ENCODE results near the gene TKT. TPM values are rescaled to one million over a fixed set of nuclear protein-coding genes. Genes with fewer than 3 reads are reported as not detected.

The TKT gene
- total and polyA plus RNA-seq, 2 of the 8 experiments (the other 6 are each of a cell fraction or from before 2014, with no cell fraction given): 418 to 986 TPM

- Histone ChIP-seq H2AK5ac (ENCODE audit: low read depth, low read length) (no peak overlapping the region), H3K27ac (ENCODE audit: low read depth, low read length) (no peak overlapping the region), H3K36me3 (ENCODE audit: control insufficient read depth in 2 of 4, insufficient read depth in 4 of 4, low read length in 3 of 4) (peaks cover 6 to 23% (median 10%) of the 10 kb centered on the region in 4 experiments; a peak in 7 of 8 replicates), H2AFZ (ENCODE audit: low read length) (no peak overlapping the region), H2BK120ac (replicated peaks; ENCODE audit: low read depth, low read length) (no peak overlapping the region), H3K14ac (ENCODE audit: insufficient read length) (no peak overlapping the region), H4K8ac (ENCODE audit: extremely low read depth, insufficient read depth, low read length) (no peak overlapping the region), H3K23ac (ENCODE audit: insufficient read length) (no peak overlapping the region), H3K4me1 (replicated peaks in 1 of 4; ENCODE audit: control insufficient read depth in 3 of 4, insufficient read depth in 4 of 4, low read length in 3 of 4) (no peaks in the 10 kb centered on the region), H2BK20ac (ENCODE audit: low read length) (no peak overlapping the region), H3K27me3 (replicated peaks in 1 of 4; ENCODE audit: control insufficient read depth in 3 of 4, extremely low read depth in 1 of 4, insufficient read depth in 3 of 4, low read length in 3 of 4) (no peaks in the 10 kb centered on the region), H3K18ac (ENCODE audit: extremely low read depth, low read length) (no peak overlapping the region), H3K9ac (replicated peaks in 1 of 4; ENCODE audit: extremely low read depth in 1 of 4, low read depth in 3 of 4, low read length in 3 of 4) (no peak overlapping the region), H3K9me3 (ENCODE audit: insufficient read depth in 2 of 2, low read depth in 1 of 2, low read length in 1 of 2) (no peaks in the 10 kb centered on the region), H2BK12ac (ENCODE audit: low read depth, low read length) (no peak overlapping the region), H3K56ac (replicated peaks; ENCODE audit: insufficient read length, low read depth, low read length) (no peak overlapping the region), H2BK15ac (ENCODE audit: low read length) (no peak overlapping the region), H4K91ac (replicated peaks; ENCODE audit: insufficient read length, low read length) (no peak overlapping the region), H3K4ac (replicated peaks; ENCODE audit: insufficient read length, low read depth, low read length) (no peak overlapping the region), H4K20me1 (replicated peaks in 1 of 2; ENCODE audit: control insufficient read depth in 1 of 2, insufficient read depth in 2 of 2, low read length in 2 of 2) (peaks cover 0 to 3% of the 10 kb centered on the region in 2 experiments), H3K4me2 (ENCODE audit: insufficient read depth in 1 of 2, low read depth in 2 of 2, low read length in 2 of 2) (no peak overlapping the region), H2BK5ac (ENCODE audit: low read depth, low read length) (no peak overlapping the region), H3K23me2 (ENCODE audit: low read depth, low read length) (no peaks in the 10 kb centered on the region), H3K4me3 (ENCODE audit: extremely low read depth in 1 of 4, insufficient read depth in 2 of 4, low read depth in 3 of 4, low read length in 4 of 4) (no peak overlapping the region), H3K79me2 (ENCODE audit: control insufficient read depth in 1 of 2, insufficient read depth in 2 of 2, low read length in 2 of 2) (no peaks in the 10 kb centered on the region), H3K79me1 (ENCODE audit: low read depth, low read length) (no peaks in the 10 kb centered on the region), H4K5ac (ENCODE audit: insufficient read length, low read depth, low read length) (no peak overlapping the region)
- ChIA-PET CTCF (ENCODE audit: partially characterized antibody) (interaction anchor here (0.6 to 1.7 kb wide), 3 partner anchors 9 to 730 kb away, joined by 3 to 5 read pairs (median 3); no protein-coding TSS in a partner anchor), POLR2A (ENCODE audit: partially characterized antibody) (no interaction called here)
- 98% methylated on average over 3 of the region's 3 CpGs; no CpG with 5 or more reads in 1 of the 2 experiments for WGBS, 2 experiments (ENCODE audit: extremely low coverage in 1 of 2, insufficient coverage in 1 of 2, insufficient read length in 1 of 2, insufficient replicate concordance in 2 of 2, low coverage in 1 of 2, low lambda C conversion rate in 2 of 2, missing lambda C conversion rate in 1 of 2)
- DNase-seq (ENCODE audit: low read depth in 1 of 2, low spot score in 2 of 2) (no peak), FAIRE-seq (no peak)
- TF ChIP-seq TAF7 (optimal IDR thresholded peaks at IDR 0.05; ENCODE audit: borderline replicate concordance, low read depth, low read length): no peak
- no peak for TF ChIP-seq BRCA1 (IDR thresholded peaks at IDR 0.05; ENCODE audit: low read depth, low read length)
- TF ChIP-seq MAFK (IDR thresholded peaks at IDR 0.05; ENCODE audit: low read depth, low read length): no peak
- TF ChIP-seq TAF1 (IDR thresholded peaks at IDR 0.05; ENCODE audit: low read depth, low read length): no peak
- no peak for TF ChIP-seq SP2 (IDR thresholded peaks at IDR 0.05; ENCODE audit: low read length)
- TF ChIP-seq CEBPB (IDR thresholded peaks at IDR 0.05; ENCODE audit: low read depth, low read length): no peak
- no peak for TF ChIP-seq TBP (IDR thresholded peaks at IDR 0.05; ENCODE audit: low read depth, low read length)
- TF ChIP-seq HDAC2 (IDR thresholded peaks at IDR 0.05; ENCODE audit: borderline replicate concordance in 1 of 2, low read depth in 2 of 2, low read length in 2 of 2): no peak
- TF ChIP-seq FOSL1 (IDR thresholded peaks at IDR 0.05; ENCODE audit: insufficient read depth, low read depth, low read length): no peak
- no peak for TF ChIP-seq SIRT6 (IDR thresholded peaks at IDR 0.05; ENCODE audit: low read length)
- TF ChIP-seq CBX5 (IDR thresholded peaks at IDR 0.05; ENCODE audit: low read depth, low read length): no peak
- TF ChIP-seq CREB1 (IDR thresholded peaks at IDR 0.05): no peak
- TF ChIP-seq MAX (IDR thresholded peaks at IDR 0.05): no peak
- no peak for TF ChIP-seq GABPA (IDR thresholded peaks at IDR 0.05; ENCODE audit: borderline replicate concordance, insufficient read depth, low read length)
- no peak for TF ChIP-seq ATF3 (IDR thresholded peaks at IDR 0.05; ENCODE audit: insufficient read depth, low read depth, low read length)
Observed at GRCh38 chr3:53303549-53303948, 47.7 kb upstream of the TKT start.

All from H1 (cell line).